Measurements from ENCODE around the gene MCM3. TPM values are rescaled to one million over a fixed set of nuclear protein-coding genes. Genes with fewer than 3 reads are reported as not detected.

The MCM3 gene
- total and polyA plus RNA-seq, 2 donors (not counting 1 experiment from before 2014, with no cell fraction given) = 34.3 to 58.5 TPM

DNA sequence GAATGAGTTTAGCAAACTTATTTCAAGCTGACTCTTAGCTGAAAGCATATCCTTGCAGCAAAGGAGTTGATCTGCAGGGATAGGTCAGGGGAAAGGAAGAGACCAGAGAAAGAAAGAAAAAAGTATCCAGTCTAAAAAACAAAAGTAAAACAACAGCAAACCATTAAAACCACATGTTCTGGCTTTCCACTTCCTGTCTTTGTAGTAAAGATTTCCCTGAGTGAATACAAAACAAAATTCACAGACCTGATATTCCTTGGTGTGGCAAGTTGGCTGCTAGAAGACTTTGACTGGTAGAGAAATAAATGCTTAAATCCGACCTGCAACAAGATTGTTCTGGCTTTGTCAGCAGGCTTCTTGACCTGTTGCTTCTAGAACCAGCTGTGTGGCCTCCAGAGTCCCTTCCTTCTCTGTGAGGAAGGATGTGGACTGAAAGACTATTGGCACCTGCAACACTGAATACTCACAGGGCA lies 23.4 kb upstream of the MCM3 start:
- Mint-ChIP-seq H3K27ac (peak overlapping the region; percentile 93), H3K4me3 (peak overlapping the region; percentile 73), H3K4me1 (peaks cover 66% of the 10 kb centered on the region), H3K27me3 (no peaks in the 10 kb centered on the region), H3K9me3 (ENCODE audit: insufficient read depth) (no peaks in the 10 kb centered on the region)
- Histone ChIP-seq H4K20me1 (ENCODE audit: control insufficient read depth, insufficient read depth, low read length, poor library complexity, severe bottlenecking) (no peaks in the 10 kb centered on the region), H3K4me3 (ENCODE audit: control extremely low read depth in 1 of 5, extremely low read depth in 1 of 5, insufficient read depth in 1 of 5, low read depth in 2 of 5, low read length in 4 of 5) (peak overlapping the region in 3 of 5 experiments; percentile 25 to 35 (median 26)), H3K79me2 (ENCODE audit: control insufficient read depth, insufficient read depth, low read length) (no peaks in the 10 kb centered on the region), H3K27me3 (replicated peaks in 1 of 4; ENCODE audit: control extremely low read depth in 1 of 4, control insufficient read depth in 3 of 4, insufficient read depth in 4 of 4, low read length in 3 of 4) (no peaks in the 10 kb centered on the region), H3K27ac (ENCODE audit: low read length in 2 of 2) (peak overlapping the region; percentile 92 to 94), H3K4me2 (replicated peaks; ENCODE audit: low read depth, low read length, poor library complexity, severe bottlenecking) (peak overlapping the region; percentile 62), H3K9me3 (ENCODE audit: control extremely low read depth in 1 of 3, control insufficient read depth in 2 of 3, insufficient read depth in 1 of 3, low read length in 2 of 3) (peaks cover 0 to 4% (median 0%) of the 10 kb centered on the region in 3 donors), H3K4me1 (ENCODE audit: control insufficient read depth in 2 of 2, insufficient read depth in 2 of 2, low read length in 2 of 2) (peaks cover 61 to 62% of the 10 kb centered on the region in 2 donors), H3K36me3 (replicated peaks in 1 of 2; ENCODE audit: control extremely low read depth in 1 of 2, control insufficient read depth in 1 of 2, extremely low read depth in 1 of 2, insufficient read depth in 2 of 2, low read length in 1 of 2) (no peaks in the 10 kb centered on the region), H2AFZ (ENCODE audit: insufficient read depth, low read depth, low read length, poor library complexity, severe bottlenecking) (peak overlapping the region; percentile 74), H3K9ac (ENCODE audit: low read length) (peak overlapping the region; percentile 14)
- WGBS (ENCODE audit: insufficient coverage) = 8% methylated on average over 1 of the region's 1 CpG
- ATAC-seq (ENCODE audit: low read depth) (no peak), DNase-seq (peak; percentile 51)
- ChIA-PET POLR2A (interaction anchor here (0.6 to 0.8 kb wide), 2 partner anchors 13 to 241 kb away, joined by 3 to 5 read pairs; no protein-coding TSS in a partner anchor), CTCF (interaction anchor here (0.6 to 4.2 kb wide), 5 partner anchors 15 to 1240 kb away, joined by 3 to 29 read pairs (median 5); partner anchors contain the start of gene MCM3)
- intact Hi-C loops (cut with micrococcal nuclease) = loop anchor here (1.0 to 5.0 kb wide), 5 partner anchors 43 to 191 kb away; partner anchors contain the start of genes EFHC1 and PAQR8
- no peak for TF ChIP-seq EZH2 (IDR thresholded peaks at IDR 0.05; ENCODE audit: borderline replicate concordance, insufficient read depth, low read depth, low read length, poor library complexity, severe bottlenecking)
- TF ChIP-seq CTCF (IDR thresholded peaks at IDR 0.05) = no peak
